ENCODE results near the gene ALOX5. TPM values are rescaled to one million over a fixed set of nuclear protein-coding genes. Genes with fewer than 3 reads are reported as not detected.
"Not testable (repeated sequence)": the region's sequence is repeated elsewhere in the genome, so short reads cannot be mapped to it uniquely, and the experiment has no call there.

ALOX5 gene
- polyA plus RNA-seq, 1 of the 3 experiments (the other 2 are of a cell fraction): not detected

DNA sequence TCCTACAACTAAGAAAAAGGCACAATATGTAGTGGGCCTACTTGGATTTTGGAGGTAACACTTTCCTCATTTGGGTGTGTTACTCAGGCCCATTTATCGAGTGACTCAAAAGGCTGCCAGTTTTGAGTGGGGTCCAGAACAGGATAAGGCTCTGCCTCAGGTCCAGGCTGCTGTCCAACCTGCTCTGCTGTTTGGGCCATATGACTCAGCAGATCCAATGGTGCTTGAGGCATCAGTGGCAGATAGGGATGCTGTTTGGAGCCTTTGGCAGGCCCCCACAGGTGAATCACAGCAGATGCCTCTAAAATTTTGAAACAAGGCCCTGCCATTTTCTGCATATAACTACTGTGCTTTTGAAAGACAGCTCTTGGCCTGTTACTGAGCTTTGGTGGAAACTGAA lies 34.1 kb upstream of the ALOX5 start:
- H3K9ac ChIP-seq: no peak overlapping the region
- TF ChIP-seq, protein P1, sequence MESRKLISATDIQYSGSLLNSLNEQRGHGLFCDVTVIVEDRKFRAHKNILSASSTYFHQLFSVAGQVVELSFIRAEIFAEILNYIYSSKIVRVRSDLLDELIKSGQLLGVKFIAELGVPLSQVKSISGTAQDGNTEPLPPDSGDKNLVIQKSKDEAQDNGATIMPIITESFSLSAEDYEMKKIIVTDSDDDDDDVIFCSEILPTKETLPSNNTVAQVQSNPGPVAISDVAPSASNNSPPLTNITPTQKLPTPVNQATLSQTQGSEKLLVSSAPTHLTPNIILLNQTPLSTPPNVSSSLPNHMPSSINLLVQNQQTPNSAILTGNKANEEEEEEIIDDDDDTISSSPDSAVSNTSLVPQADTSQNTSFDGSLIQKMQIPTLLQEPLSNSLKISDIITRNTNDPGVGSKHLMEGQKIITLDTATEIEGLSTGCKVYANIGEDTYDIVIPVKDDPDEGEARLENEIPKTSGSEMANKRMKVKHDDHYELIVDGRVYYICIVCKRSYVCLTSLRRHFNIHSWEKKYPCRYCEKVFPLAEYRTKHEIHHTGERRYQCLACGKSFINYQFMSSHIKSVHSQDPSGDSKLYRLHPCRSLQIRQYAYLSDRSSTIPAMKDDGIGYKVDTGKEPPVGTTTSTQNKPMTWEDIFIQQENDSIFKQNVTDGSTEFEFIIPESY (IDR thresholded peaks at IDR 0.05; ENCODE audit: borderline replicate concordance, low read depth): no peak
- TF ChIP-seq YY1 (IDR thresholded peaks at IDR 0.05; ENCODE audit: low read depth): no peak
- no peak for TF ChIP-seq JUND (IDR thresholded peaks at IDR 0.05)

DNA sequence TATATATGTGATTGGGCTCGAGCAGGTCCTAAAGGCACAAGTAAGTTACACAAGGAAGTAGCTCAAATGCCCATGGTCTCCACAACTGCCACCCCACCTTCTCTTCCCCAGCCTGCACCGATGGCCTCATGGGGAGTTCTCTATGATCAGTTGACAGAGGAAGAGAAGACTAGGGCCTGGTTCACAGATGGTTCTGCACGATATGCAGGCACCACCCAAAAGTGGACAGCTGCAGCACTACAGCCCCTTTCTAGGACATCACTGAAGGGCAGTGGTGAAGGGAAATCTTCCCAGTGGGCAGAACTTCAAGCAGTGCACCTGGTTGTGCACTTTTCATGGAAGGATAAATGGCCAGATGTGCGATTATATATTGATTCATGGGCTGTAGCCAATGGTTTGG lies 33.6 kb upstream of the ALOX5 start:
- H3K27me3 ChIP-seq (ENCODE audit: insufficient read depth); DNase-seq; H3K4me3 ChIP-seq (ENCODE audit: low read depth in 2 of 2, low read length in 1 of 2); H2AFZ ChIP-seq (ENCODE audit: low read depth); H3K9me2 ChIP-seq; H3K4me1 ChIP-seq (ENCODE audit: control insufficient read depth in 1 of 2, insufficient read depth in 2 of 2, low read depth in 1 of 2, low read length in 1 of 2); H3K79me2 ChIP-seq (ENCODE audit: insufficient read depth); H3K9ac ChIP-seq; POLR2A ChIA-PET; H3F3A ChIP-seq (replicated peaks; ENCODE audit: insufficient read depth); H3K36me3 ChIP-seq (replicated peaks in 1 of 2; ENCODE audit: control insufficient read depth in 1 of 2, insufficient read depth in 2 of 2, low read length in 1 of 2); CTCF ChIA-PET; H3K4me2 ChIP-seq; H4K20me1 ChIP-seq (ENCODE audit: insufficient read depth); H3K9me3 ChIP-seq; H3K27ac ChIP-seq (ENCODE audit: low read depth in 2 of 2, low read length in 1 of 2): not testable (repeated sequence)
- 5% methylated on average over 4 of the region's 4 CpGs for WGBS (ENCODE audit: low lambda C conversion rate)

More for the DNA sequence above, 34.1 kb upstream of the ALOX5 start:
- WGBS (ENCODE audit: low lambda C conversion rate): 0% methylated on average over 1 of the region's 1 CpG
- Histone ChIP-seq H3K4me2 (no peak overlapping the region), H3K4me1 (ENCODE audit: control insufficient read depth in 1 of 2, insufficient read depth in 2 of 2, low read depth in 1 of 2, low read length in 1 of 2) (no peaks in the 10 kb centered on the region), H3K36me3 (replicated peaks in 1 of 2; ENCODE audit: control insufficient read depth in 1 of 2, insufficient read depth in 2 of 2, low read length in 1 of 2) (no peaks in the 10 kb centered on the region), H3F3A (replicated peaks; ENCODE audit: insufficient read depth) (no peaks in the 10 kb centered on the region), H4K20me1 (ENCODE audit: insufficient read depth) (no peaks in the 10 kb centered on the region), H3K4me3 (ENCODE audit: low read depth in 2 of 2, low read length in 1 of 2) (no peak overlapping the region), H3K9me2 (no peaks in the 10 kb centered on the region), H3K27me3 (ENCODE audit: insufficient read depth) (no peaks in the 10 kb centered on the region), H3K9me3 (no peaks in the 10 kb centered on the region), H3K27ac (ENCODE audit: low read depth in 2 of 2, low read length in 1 of 2) (no peak overlapping the region), H2AFZ (ENCODE audit: low read depth) (no peak overlapping the region), H3K79me2 (ENCODE audit: insufficient read depth) (no peaks in the 10 kb centered on the region)
- ChIA-PET POLR2A (interaction anchor here (1.1 kb wide), 1 partner anchor 11 kb away, joined by 3 read pairs; no protein-coding TSS in a partner anchor), CTCF (no interaction called here)
- no peak for DNase-seq

DNA sequence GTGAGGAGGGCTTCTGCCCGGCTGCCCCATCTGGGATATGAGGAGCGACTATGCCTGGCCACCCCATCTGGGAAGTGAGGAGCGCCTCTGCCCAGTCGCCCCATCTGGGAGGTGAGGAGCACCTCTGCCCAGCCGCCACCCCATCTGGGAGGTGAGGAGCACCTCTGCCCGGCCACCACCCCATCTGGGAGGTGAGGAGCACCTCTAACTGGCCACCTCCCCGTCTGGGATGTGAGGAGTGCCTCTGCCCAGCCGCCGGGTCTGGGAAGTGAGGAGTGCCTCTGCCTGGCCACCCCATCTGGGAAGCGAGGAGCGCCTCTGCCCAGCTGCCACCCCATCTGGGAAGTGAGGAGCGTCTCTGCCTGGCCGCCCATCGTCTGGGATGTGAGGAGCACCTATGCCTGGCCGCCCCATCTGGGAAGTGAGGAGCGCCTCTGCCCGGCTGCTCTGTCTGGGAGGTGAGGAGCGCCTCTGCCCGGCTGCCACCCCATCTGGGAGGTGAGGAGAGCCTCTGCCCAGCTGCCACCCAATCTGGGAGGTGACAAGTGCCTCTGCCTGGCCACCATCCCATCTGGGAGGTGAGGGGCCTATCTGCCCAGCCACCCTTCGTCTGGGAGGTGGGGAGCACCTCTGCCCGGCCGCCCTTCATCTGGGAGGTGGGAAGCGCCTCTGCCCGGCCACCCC lies 27.2 kb upstream of the ALOX5 start:
- CTCF ChIA-PET; POLR2A ChIA-PET; H3K36me3 ChIP-seq (replicated peaks in 1 of 2; ENCODE audit: control insufficient read depth in 1 of 2, insufficient read depth in 2 of 2, low read length in 1 of 2): not testable (repeated sequence)

DNA sequence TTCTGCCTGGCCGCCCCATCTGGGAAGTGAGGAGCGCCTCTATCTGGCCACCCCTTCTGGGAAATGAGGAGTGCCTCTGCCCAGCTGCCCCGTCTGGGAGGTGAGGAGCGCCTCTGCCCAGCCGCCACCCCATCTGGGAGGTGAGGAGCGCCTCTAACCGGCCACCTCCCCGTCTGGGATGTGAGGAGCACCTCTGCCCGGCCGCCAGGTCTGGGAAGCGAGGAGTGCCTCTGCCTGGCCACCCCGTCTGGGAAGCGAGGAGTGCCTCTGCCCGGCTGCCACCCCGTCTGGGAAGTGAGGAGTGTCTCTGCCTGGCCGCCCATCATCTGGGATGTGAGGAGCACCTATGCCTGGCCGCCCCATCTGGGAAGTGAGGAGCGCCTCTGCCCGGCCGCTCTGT lies 26.6 kb upstream of the ALOX5 start:
- H3K9me2 ChIP-seq; H3K4me2 ChIP-seq; DNase-seq; H3K36me3 ChIP-seq (replicated peaks in 1 of 2; ENCODE audit: control insufficient read depth in 1 of 2, insufficient read depth in 2 of 2, low read length in 1 of 2); H3F3A ChIP-seq (replicated peaks; ENCODE audit: insufficient read depth); H3K4me3 ChIP-seq (ENCODE audit: low read depth in 2 of 2, low read length in 1 of 2); H4K20me1 ChIP-seq (ENCODE audit: insufficient read depth); H3K9ac ChIP-seq; H3K27ac ChIP-seq (ENCODE audit: low read depth in 2 of 2, low read length in 1 of 2); H2AFZ ChIP-seq (ENCODE audit: low read depth); POLR2A ChIA-PET; H3K4me1 ChIP-seq (ENCODE audit: control insufficient read depth in 1 of 2, insufficient read depth in 2 of 2, low read depth in 1 of 2, low read length in 1 of 2); CTCF ChIA-PET; H3K9me3 ChIP-seq; H3K27me3 ChIP-seq (ENCODE audit: insufficient read depth); H3K79me2 ChIP-seq (ENCODE audit: insufficient read depth): not testable (repeated sequence)
- 70% methylated on average over 2 of the region's 20 CpGs for WGBS (ENCODE audit: low lambda C conversion rate)

More for the DNA sequence above, 27.2 kb upstream of the ALOX5 start:
- H3K27me3 ChIP-seq (ENCODE audit: insufficient read depth); H3F3A ChIP-seq (replicated peaks; ENCODE audit: insufficient read depth); H3K79me2 ChIP-seq (ENCODE audit: insufficient read depth); H3K4me1 ChIP-seq (ENCODE audit: control insufficient read depth in 1 of 2, insufficient read depth in 2 of 2, low read depth in 1 of 2, low read length in 1 of 2); H3K9me2 ChIP-seq; H3K27ac ChIP-seq (ENCODE audit: low read depth in 2 of 2, low read length in 1 of 2); DNase-seq; H2AFZ ChIP-seq (ENCODE audit: low read depth); H3K9ac ChIP-seq; H4K20me1 ChIP-seq (ENCODE audit: insufficient read depth); H3K4me2 ChIP-seq; H3K9me3 ChIP-seq; H3K4me3 ChIP-seq (ENCODE audit: low read depth in 2 of 2, low read length in 1 of 2): not testable (repeated sequence)
- 10% methylated on average over 2 of the region's 24 CpGs for WGBS (ENCODE audit: low lambda C conversion rate)

DNA sequence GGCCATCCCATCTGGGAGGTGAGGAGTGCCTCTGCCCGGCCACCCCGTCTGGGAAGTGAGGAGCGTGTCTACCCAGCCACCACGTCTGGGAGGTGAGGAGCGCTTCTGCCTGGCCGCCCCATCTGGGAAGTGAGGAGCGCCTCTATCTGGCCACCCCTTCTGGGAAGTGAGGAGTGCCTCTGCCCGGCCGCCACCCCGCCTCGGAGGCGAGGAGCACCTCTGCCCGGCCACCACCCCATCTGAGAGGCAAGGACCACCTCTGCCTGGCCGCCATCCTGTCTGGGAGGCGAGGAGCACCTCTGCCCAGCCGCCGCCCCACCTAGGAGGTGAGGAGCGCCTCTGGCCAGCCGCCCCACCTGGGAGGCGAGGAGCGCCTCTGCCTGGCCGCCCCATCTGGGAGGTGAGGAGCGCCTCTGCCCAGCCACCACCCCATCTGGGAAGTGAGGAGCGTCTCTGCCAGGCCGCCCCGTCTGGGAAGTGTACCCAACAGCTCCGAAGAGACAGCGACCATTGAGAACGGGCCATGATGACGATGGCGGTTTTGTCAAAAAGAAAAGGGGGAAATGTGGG lies 25.7 kb upstream of the ALOX5 start:
- H3K4me1 ChIP-seq (ENCODE audit: control insufficient read depth in 1 of 2, insufficient read depth in 2 of 2, low read depth in 1 of 2, low read length in 1 of 2); CTCF ChIA-PET; H3K9me3 ChIP-seq; H3K79me2 ChIP-seq (ENCODE audit: insufficient read depth); H3K9ac ChIP-seq; H3K27me3 ChIP-seq (ENCODE audit: insufficient read depth); H3K4me3 ChIP-seq (ENCODE audit: low read depth in 2 of 2, low read length in 1 of 2); H3K36me3 ChIP-seq (replicated peaks in 1 of 2; ENCODE audit: control insufficient read depth in 1 of 2, insufficient read depth in 2 of 2, low read length in 1 of 2); DNase-seq; POLR2A ChIA-PET; H4K20me1 ChIP-seq (ENCODE audit: insufficient read depth); H3F3A ChIP-seq (replicated peaks; ENCODE audit: insufficient read depth); H3K9me2 ChIP-seq; H2AFZ ChIP-seq (ENCODE audit: low read depth); H3K4me2 ChIP-seq; H3K27ac ChIP-seq (ENCODE audit: low read depth in 2 of 2, low read length in 1 of 2): not testable (repeated sequence)
- WGBS (ENCODE audit: low lambda C conversion rate): 70% methylated on average over 11 of the region's 31 CpGs

Data from SK-N-SH (cell line).